ENCODE measurements around the gene MALT1. TPM values are rescaled to one million over a fixed set of nuclear protein-coding genes. Genes with fewer than 3 reads are reported as not detected.

MALT1 gene
- total RNA-seq, 1 donor from 2014 or later: 25.8 TPM

- Histone ChIP-seq H3K4me3 (no peak overlapping the region), H3K36me3 (no peaks in the 10 kb centered on the region), H3K27ac (no peak overlapping the region), H3K9me3 (no peaks in the 10 kb centered on the region), H3K27me3 (peaks cover 21% of the 10 kb centered on the region), H3K4me1 (peaks cover 9% of the 10 kb centered on the region)
- ATAC-seq (no peak), DNase-seq (no peak)
- TF ChIP-seq, protein P1, sequence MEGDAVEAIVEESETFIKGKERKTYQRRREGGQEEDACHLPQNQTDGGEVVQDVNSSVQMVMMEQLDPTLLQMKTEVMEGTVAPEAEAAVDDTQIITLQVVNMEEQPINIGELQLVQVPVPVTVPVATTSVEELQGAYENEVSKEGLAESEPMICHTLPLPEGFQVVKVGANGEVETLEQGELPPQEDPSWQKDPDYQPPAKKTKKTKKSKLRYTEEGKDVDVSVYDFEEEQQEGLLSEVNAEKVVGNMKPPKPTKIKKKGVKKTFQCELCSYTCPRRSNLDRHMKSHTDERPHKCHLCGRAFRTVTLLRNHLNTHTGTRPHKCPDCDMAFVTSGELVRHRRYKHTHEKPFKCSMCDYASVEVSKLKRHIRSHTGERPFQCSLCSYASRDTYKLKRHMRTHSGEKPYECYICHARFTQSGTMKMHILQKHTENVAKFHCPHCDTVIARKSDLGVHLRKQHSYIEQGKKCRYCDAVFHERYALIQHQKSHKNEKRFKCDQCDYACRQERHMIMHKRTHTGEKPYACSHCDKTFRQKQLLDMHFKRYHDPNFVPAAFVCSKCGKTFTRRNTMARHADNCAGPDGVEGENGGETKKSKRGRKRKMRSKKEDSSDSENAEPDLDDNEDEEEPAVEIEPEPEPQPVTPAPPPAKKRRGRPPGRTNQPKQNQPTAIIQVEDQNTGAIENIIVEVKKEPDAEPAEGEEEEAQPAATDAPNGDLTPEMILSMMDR (IDR thresholded peaks at IDR 0.05): no peak
- intact Hi-C loops (cut with DNase I): no loop called here
These were observed 95.7 kb downstream of the MALT1 start for GRCh38 chr18:58766946-58767345.

DNA sequence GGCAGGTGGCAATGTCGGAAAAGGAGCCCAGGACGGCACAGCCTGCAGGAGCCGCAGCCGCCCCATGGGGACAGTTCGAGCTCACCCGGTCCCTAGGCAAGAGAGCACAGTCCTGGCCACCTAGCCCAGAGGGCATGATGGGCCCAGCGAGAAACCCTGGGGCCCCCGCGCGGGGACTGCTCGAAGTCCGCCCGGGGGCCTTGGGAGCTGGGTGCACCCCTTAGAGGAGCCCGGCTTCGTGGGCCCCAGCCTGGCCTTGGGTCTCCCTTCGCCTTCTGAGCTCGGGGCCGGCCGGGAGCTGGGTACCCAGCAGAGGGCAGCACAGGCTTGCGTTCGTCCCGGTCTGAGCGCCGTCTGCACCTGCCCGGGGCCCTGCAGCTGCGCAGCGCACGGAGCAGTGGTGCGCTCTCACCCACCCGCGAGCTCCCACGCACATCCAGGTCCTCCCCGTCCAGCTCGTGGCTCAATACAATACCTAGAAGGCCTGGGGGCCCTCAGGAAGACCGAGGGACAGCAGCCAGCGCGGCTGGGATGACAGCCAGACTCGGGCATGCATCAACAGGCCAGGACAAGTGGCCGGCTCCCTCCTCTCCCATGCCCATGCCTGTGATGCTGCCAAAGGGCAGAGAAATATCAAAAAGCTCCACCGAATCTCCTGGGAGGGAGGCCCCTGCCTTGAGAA lies 97.2 kb downstream of the MALT1 start:
- Histone ChIP-seq H3K4me1 (peaks cover 9% of the 10 kb centered on the region), H3K4me3 (peak overlapping the region; percentile 38), H3K9me3 (no peaks in the 10 kb centered on the region), H3K36me3 (no peaks in the 10 kb centered on the region), H3K27ac (no peak overlapping the region), H3K27me3 (peaks cover 21% of the 10 kb centered on the region)
- DNase-seq (peak; percentile 86), ATAC-seq (peak; percentile 94)
- TF ChIP-seq, protein P1 (IDR thresholded peaks at IDR 0.05): peak; percentile 82
- intact Hi-C loops (cut with DNase I): no loop called here

- intact Hi-C loops (cut with DNase I): no loop called here
- no peak for ATAC-seq
- TF ChIP-seq, protein P1 (IDR thresholded peaks at IDR 0.05): no peak
- H3K36me3 ChIP-seq: no peaks in the 10 kb centered on the region
- H3K4me3 ChIP-seq: no peak overlapping the region
- peak; percentile 20 for DNase-seq
- peaks cover 21% of the 10 kb centered on the region for H3K27me3 ChIP-seq
- H3K9me3 ChIP-seq: no peaks in the 10 kb centered on the region
- H3K27ac ChIP-seq: no peak overlapping the region
- H3K4me1 ChIP-seq: peaks cover 9% of the 10 kb centered on the region
These were observed 98.1 kb downstream of the MALT1 start for GRCh38 chr18:58769321-58769720.

DNA sequence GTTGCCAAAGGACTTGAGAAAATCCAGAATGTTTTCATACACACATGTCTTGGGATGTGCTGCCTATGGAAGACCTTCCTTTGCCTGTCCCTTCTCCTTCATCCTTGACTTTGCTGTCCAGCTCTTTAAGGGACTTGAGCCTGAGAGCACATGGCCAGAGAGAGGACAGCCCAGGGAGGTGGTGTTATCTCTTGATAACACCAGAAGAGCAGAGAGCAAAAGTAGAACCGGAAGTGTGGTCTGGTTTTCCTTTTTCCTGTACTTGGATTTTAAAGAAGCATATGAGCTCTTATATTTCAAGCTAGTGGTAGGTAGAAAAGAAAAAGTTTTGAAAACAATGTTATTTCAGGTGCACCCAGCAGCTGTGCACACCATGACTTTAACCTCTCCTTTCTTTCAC lies 99.3 kb downstream of the MALT1 start:
- Histone ChIP-seq H3K36me3 (no peaks in the 10 kb centered on the region), H3K4me1 (peaks cover 9% of the 10 kb centered on the region), H3K27me3 (peaks cover 16% of the 10 kb centered on the region), H3K9me3 (no peaks in the 10 kb centered on the region), H3K4me3 (no peak overlapping the region), H3K27ac (no peak overlapping the region)
- intact Hi-C loops (cut with DNase I): no loop called here
- TF ChIP-seq, protein P1 (IDR thresholded peaks at IDR 0.05): no peak
- DNase-seq (no peak), ATAC-seq (no peak)

GRCh38 chr18:58772161-58772560 lies 100.9 kb downstream of the MALT1 start:
- TF ChIP-seq, protein P1 (IDR thresholded peaks at IDR 0.05): no peak
- H3K4me3 ChIP-seq: no peak overlapping the region
- H3K9me3 ChIP-seq: no peaks in the 10 kb centered on the region
- H3K27ac ChIP-seq: no peak overlapping the region
- H3K36me3 ChIP-seq: no peaks in the 10 kb centered on the region
- peaks cover 13% of the 10 kb centered on the region for H3K27me3 ChIP-seq
- H3K4me1 ChIP-seq: peaks cover 9% of the 10 kb centered on the region
- intact Hi-C loops (cut with DNase I): no loop called here
- no peak for ATAC-seq
- no peak for DNase-seq
